PC-9 (cell line): ENCODE results near the gene MALAT1. TPM values are rescaled to one million over a fixed set of nuclear protein-coding genes. Genes with fewer than 3 reads are reported as not detected.

ENCODE experiments used
- BruUV-seq: library from RNA; stranded (reverse); fragments of 400-500 nt; replicated peaks from 2 replicates; lab custom pipeline; 2021; lab: Mats Ljungman, UMichigan
- CTCF ChIA-PET: fragments of 300-600 bp; sonication (Branson Sonifier 250); formaldehyde crosslinking; loops from one replicate; lab custom pipeline; 2022; ENCODE audit warnings: antibody characterized with exemption; lab: Charles Lee
- POLR2A ChIA-PET: fragments of 300-600 bp; sonication (Branson Sonifier 250); formaldehyde crosslinking; loops from one replicate; lab custom pipeline; 2022; ENCODE audit warnings: antibody characterized with exemption; ENCODE audit not compliant: unreplicated experiment; lab: Charles Lee
- DNase-seq, 2 experiments: peaks; one replicate each; pipeline versions ENCODE4 v3.0.0 to v3.0.0-alpha.2; 2015 to 2022; ENCODE audit warnings: mixed read lengths in 1 of 2
- H2AFZ ChIP-seq: fragments of 200-600 bp; sonication (generic); 2 replicates; pipeline ENCODE4 v1.8.1; 2017; ENCODE audit warnings: antibody characterized with exemption
- H3F3A ChIP-seq: fragments of 200-600 bp; sonication (generic); 2 replicates; pipeline ENCODE4 v1.8.1; 2017; ENCODE audit warnings: antibody characterized with exemption, mild to moderate bottlenecking, low read depth; ENCODE audit not compliant: insufficient read depth
- H3K27ac ChIP-seq: fragments of 200-600 bp; sonication (generic); 2 replicates; pipeline ENCODE4 v1.6.1; 2016; ENCODE audit warnings: mixed run types
- H3K27me3 ChIP-seq: fragments of 200-600 bp; sonication (generic); 2 replicates; pipeline ENCODE4 v1.6.1; 2016; ENCODE audit warnings: low read depth, mixed run types; ENCODE audit not compliant: insufficient read depth
- H3K36me3 ChIP-seq: fragments of 200-600 bp; sonication (generic); 2 replicates; pipeline ENCODE4 v1.6.1; 2016; ENCODE audit warnings: low read depth, mixed run types
- H3K4me1 ChIP-seq: fragments of 200-600 bp; sonication (generic); replicated peaks from 2 replicates; pipeline ENCODE4 v1.6.1; 2016; ENCODE audit warnings: mixed run types; ENCODE audit not compliant: insufficient read depth
- H3K4me2 ChIP-seq: fragments of 200-600 bp; sonication (generic); 2 replicates; pipeline ENCODE4 v1.6.1; 2017; ENCODE audit warnings: mixed run types
- H3K4me3 ChIP-seq: fragments of 200-600 bp; sonication (generic); 2 replicates; pipeline ENCODE4 v1.6.1; 2016; ENCODE audit warnings: mixed run types
- H3K79me2 ChIP-seq: fragments of 200-600 bp; sonication (generic); 2 replicates; pipeline ENCODE4 v1.6.1; 2017; ENCODE audit warnings: low read depth, mixed run types
- H3K9me2 ChIP-seq: fragments of 200-600 bp; sonication (generic); 2 replicates; pipeline ENCODE4 v1.8.1; 2017; ENCODE audit warnings: mild to moderate bottlenecking; ENCODE audit not compliant: insufficient read depth
- H3K9me3 ChIP-seq: fragments of 200-600 bp; sonication (generic); 2 replicates; pipeline ENCODE4 v1.8.1; 2016; ENCODE audit warnings: low read depth; ENCODE audit not compliant: insufficient read depth
- H4K20me1 ChIP-seq: fragments of 200-600 bp; sonication (generic); 2 replicates; pipeline ENCODE4 v1.8.1; 2017; ENCODE audit not compliant: insufficient read depth
- EZH2 ChIP-seq: fragments of 200-600 bp; sonication (generic); IDR thresholded peaks from 2 replicates; pipeline ENCODE4 v1.8.0; 2017; ENCODE audit warnings: antibody characterized with exemption, low read depth
- intact Hi-C: fragments of 100-400 bp; cut with micrococcal nuclease; formaldehyde crosslinking; loops from one replicate; pipeline ENCODE4 v1.10.0; 2022; ENCODE audit not compliant: unreplicated experiment
- total RNA-seq: library from RNA; stranded (reverse); gene quantifications from 2 replicates; pipeline ENCODE4 v1.2.3, GENCODE V29; 2021
- TF ChIP-seq, protein P1 (sequence below): fragments of 200-600 bp; sonication (generic); conservative IDR thresholded peaks from 2 replicates; pipeline ENCODE4 v1.6.1; 2017; ENCODE audit warnings: mixed run types, antibody characterized with exemption, mild to moderate bottlenecking, moderate library complexity

MALAT1 gene
- total RNA-seq, 1 experiment from 2014 or later = 6,494 TPM

DNA sequence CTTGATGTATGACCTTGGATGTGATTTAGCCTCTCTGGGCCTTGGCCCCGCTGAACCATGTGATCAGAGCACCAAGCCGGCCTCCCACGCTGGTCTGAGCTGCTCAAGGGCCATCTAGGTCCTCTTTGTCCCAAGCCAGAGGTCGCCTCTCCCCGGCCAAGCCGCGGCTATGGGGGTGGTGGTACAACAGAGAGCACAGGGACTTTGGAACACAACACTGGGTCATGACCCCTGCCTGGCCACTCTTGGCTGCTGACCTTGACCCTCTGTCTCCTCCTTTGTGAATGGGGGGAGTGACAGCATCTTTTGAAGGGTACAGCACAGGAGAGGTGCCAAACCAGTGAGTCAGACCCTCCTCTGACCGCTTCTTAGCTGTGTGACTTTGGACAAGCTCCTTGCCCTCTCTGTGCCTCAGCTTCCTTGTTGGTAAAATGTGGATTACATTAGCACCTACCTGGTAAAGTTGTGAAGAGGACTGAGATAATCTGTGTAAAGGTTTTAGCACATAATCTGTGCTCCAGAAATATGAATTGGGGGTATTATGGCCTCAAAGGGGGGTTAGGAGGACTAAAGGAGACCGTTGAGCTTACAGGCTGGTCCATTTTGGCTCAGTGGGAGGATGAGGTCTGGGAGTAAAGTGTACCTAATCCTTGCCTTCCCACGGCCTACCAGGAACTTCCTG, 30.8 kb downstream of the MALAT1 start:
- no peaks in the 10 kb centered on the region for H3K9me3 ChIP-seq
- ChIA-PET CTCF (interaction anchor here (0.6 kb wide), 1 partner anchor 254 kb away, joined by 6 read pairs; no protein-coding TSS in a partner anchor), POLR2A (no interaction called here)
- intact Hi-C loops = loop anchor here (5.0 kb wide), 1 partner anchor 43 kb away; the partner anchor contains the start of genes FAM89B and ZNRD2
- peaks cover 9% of the 10 kb centered on the region; the same call in 1 of the 2 replicates for H3K4me1 ChIP-seq
- BruUV-seq = no TSS peak
- no peaks in the 10 kb centered on the region for H3K9me2 ChIP-seq
- H3K36me3 ChIP-seq = peaks cover 46% of the 10 kb centered on the region; the same call in 1 of the 2 replicates
- no peak overlapping the region for H2AFZ ChIP-seq
- no peak overlapping the region for H3K27ac ChIP-seq
- no peak overlapping the region for H3K4me2 ChIP-seq
- H3K27me3 ChIP-seq = no peaks in the 10 kb centered on the region
- peaks cover 22% of the 10 kb centered on the region; the same call in 1 of the 2 replicates for H3F3A ChIP-seq
- H3K79me2 ChIP-seq = peaks cover 17% of the 10 kb centered on the region
- DNase-seq = no peak
- H3K4me3 ChIP-seq = no peak overlapping the region
- no peak for TF ChIP-seq EZH2
- TF ChIP-seq, protein P1, sequence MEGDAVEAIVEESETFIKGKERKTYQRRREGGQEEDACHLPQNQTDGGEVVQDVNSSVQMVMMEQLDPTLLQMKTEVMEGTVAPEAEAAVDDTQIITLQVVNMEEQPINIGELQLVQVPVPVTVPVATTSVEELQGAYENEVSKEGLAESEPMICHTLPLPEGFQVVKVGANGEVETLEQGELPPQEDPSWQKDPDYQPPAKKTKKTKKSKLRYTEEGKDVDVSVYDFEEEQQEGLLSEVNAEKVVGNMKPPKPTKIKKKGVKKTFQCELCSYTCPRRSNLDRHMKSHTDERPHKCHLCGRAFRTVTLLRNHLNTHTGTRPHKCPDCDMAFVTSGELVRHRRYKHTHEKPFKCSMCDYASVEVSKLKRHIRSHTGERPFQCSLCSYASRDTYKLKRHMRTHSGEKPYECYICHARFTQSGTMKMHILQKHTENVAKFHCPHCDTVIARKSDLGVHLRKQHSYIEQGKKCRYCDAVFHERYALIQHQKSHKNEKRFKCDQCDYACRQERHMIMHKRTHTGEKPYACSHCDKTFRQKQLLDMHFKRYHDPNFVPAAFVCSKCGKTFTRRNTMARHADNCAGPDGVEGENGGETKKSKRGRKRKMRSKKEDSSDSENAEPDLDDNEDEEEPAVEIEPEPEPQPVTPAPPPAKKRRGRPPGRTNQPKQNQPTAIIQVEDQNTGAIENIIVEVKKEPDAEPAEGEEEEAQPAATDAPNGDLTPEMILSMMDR = no peak
- H4K20me1 ChIP-seq = peaks cover 8% of the 10 kb centered on the region; the same call in 1 of the 2 replicates

DNA sequence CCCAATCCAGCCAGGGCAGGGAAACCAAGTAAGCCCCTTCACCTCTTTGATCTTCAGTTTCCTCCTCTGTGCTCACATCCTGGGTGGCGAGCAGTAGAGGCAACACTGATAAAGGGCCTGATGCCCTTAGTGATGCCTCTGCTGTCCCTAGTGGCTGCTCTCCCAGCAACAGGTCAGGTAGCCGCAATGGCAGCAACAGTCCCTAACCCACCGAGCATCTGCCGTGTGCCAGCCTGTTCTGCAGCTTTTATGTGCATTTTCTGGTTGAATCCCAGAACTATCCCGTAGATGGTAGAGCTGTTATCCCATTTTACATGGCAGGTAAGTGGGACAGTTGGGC, 31.3 kb downstream of the MALAT1 start:
- BruUV-seq = no TSS peak
- Histone ChIP-seq H3K4me2 (no peak overlapping the region), H3K9me3 (no peaks in the 10 kb centered on the region), H3K9me2 (no peaks in the 10 kb centered on the region), H3K36me3 (peaks cover 46% of the 10 kb centered on the region; the same call in 1 of the 2 replicates), H3K27ac (no peak overlapping the region), H3K4me3 (no peak overlapping the region), H4K20me1 (peaks cover 8% of the 10 kb centered on the region; the same call in 1 of the 2 replicates), H3K79me2 (peaks cover 16% of the 10 kb centered on the region), H3F3A (peaks cover 25% of the 10 kb centered on the region; the same call in 1 of the 2 replicates), H2AFZ (no peak overlapping the region), H3K4me1 (peaks cover 9% of the 10 kb centered on the region; the same call in 1 of the 2 replicates), H3K27me3 (no peaks in the 10 kb centered on the region)
- ChIA-PET POLR2A (no interaction called here), CTCF (no interaction called here)
- no peak for DNase-seq
- TF ChIP-seq, protein P1 = peak; percentile 40; the same call in 1 of the 2 replicates
- TF ChIP-seq EZH2 = no peak
- intact Hi-C loops = no loop called here

DNA sequence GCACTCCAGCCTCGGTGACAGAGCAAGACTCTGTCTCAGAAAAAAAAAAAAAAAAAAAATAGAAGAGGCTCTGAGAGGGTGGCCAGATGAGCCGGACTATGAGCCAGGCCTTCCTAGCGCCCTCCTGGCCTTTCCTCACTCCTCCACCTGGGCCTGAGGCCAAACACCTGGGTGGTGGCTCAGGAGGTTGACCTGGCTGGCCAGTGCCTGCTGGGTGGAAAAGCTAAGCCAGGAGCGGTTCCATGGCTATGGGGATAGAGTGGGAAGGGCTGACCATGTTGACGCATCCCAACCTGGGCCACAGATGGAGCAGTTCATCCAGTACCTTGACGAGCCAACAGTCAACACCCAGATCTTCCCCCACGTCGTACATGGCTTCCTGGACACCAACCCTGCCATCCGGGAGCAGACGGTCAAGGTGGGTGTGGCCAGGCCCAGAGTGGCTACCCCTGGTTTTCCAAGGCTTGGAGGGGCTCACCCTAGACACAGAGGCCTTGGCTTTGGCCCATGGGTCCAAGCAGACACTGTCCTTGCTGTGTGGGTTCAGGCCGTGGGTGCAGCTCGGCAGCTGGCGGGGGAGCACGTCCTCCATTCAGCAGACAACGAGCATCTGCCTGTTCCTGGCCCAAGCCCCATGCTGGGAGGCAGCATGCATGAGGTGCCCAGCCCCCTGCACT, 33.7 kb downstream of the MALAT1 start:
- CTCF ChIA-PET = no interaction called here
- peaks cover 33% of the 10 kb centered on the region for H3K36me3 ChIP-seq
- no peak overlapping the region for H3K4me3 ChIP-seq
- H3K79me2 ChIP-seq = no peaks in the 10 kb centered on the region; the same call in 1 of the 2 replicates
- TF ChIP-seq EZH2 = no peak
- TF ChIP-seq, protein P1 = no peak
- no peak overlapping the region for H3K4me2 ChIP-seq
- H3F3A ChIP-seq = peaks cover 45% of the 10 kb centered on the region
- no peaks in the 10 kb centered on the region for H3K27me3 ChIP-seq
- BruUV-seq = no TSS peak
- intact Hi-C loops = no loop called here
- H3K9me2 ChIP-seq = no peaks in the 10 kb centered on the region
- no peaks in the 10 kb centered on the region for H3K9me3 ChIP-seq
- no peak overlapping the region for H3K27ac ChIP-seq
- POLR2A ChIA-PET = interaction anchor here (0.6 to 0.7 kb wide), 2 partner anchors 106 to 170 kb away, joined by 3 read pairs; partner anchors contain the start of gene SIPA1
- no peak overlapping the region for H2AFZ ChIP-seq
- peaks cover 10% of the 10 kb centered on the region; the same call in 1 of the 2 replicates for H4K20me1 ChIP-seq
- H3K4me1 ChIP-seq = no peaks in the 10 kb centered on the region
- peak in 1 of 2 experiments; percentile 57 for DNase-seq
